C4-2B (cell line): ENCODE measurements around the gene WDR73.

Source experiments
- H3K27ac ChIP-seq: fragments of 450-650 bp; 2 replicates; pipeline ENCODE4 v1.5.1; 2017
- CTCF ChIP-seq: fragments of 450-650 bp; conservative IDR thresholded peaks from 2 replicates; pipeline ENCODE4 v1.5.1; 2017; ENCODE audit warnings: mild to moderate bottlenecking
- ZFX ChIP-seq: fragments of 450-650 bp; IDR thresholded peaks from 2 replicates; pipeline ENCODE4 v1.6.1; 2017

The WDR73 gene

GRCh38 chr15:84608707-84609284 lies 45.3 kb downstream of the WDR73 start:
- TF ChIP-seq ZFX (no peak), CTCF (no peak)
- no peak overlapping the region for H3K27ac ChIP-seq

GRCh38 chr15:84606653-84607120 lies 47.4 kb downstream of the WDR73 start:
- TF ChIP-seq CTCF (no peak), ZFX (no peak)
- no peak overlapping the region for H3K27ac ChIP-seq

GRCh38 chr15:84605554-84605882 lies 48.6 kb downstream of the WDR73 start:
- H3K27ac ChIP-seq, result no peak overlapping the region
- TF ChIP-seq CTCF, result no peak
- no peak for TF ChIP-seq ZFX

- H3K27ac ChIP-seq, result no peak overlapping the region
These were observed 49.1 kb downstream of the WDR73 start for GRCh38 chr15:84604826-84605553.

GRCh38 chr15:84603630-84604379 lies 50.3 kb downstream of the WDR73 start:
- no peak for TF ChIP-seq ZFX
- no peak overlapping the region for H3K27ac ChIP-seq

More at GRCh38 chr15:84604826-84605553, 49.1 kb downstream of the WDR73 start:
- TF ChIP-seq CTCF (no peak), ZFX (no peak)

GRCh38 chr15:84601555-84601838 lies 52.6 kb downstream of the WDR73 start:
- no peak for TF ChIP-seq CTCF
- no peak for TF ChIP-seq ZFX
- peak overlapping the region; percentile 77 for H3K27ac ChIP-seq

GRCh38 chr15:84600687-84601554 lies 53.2 kb downstream of the WDR73 start, which contains the start of gene ZSCAN2:
TSS of gene ZSCAN2 (plus strand) at chr15:84601009. CDS start at chr15:84603928, 2,919 bp downstream.
- TF ChIP-seq CTCF (no peak), ZFX (peak; percentile 45; the same call in 1 of the 2 replicates)
- peak within 1 kb of the TSS; percentile 77 for H3K27ac ChIP-seq
